ENCODE data around the gene ARHGEF12. TPM values are rescaled to one million over a fixed set of nuclear protein-coding genes. Genes with fewer than 3 reads are reported as not detected.

Gene ARHGEF12
- total RNA-seq, 1 donor from 2014 or later = 59.5 TPM

- no peak overlapping the region for H3K27ac ChIP-seq (ENCODE audit: low read depth, low read length)
- H3K27me3 ChIP-seq (ENCODE audit: control insufficient read depth in 3 of 3, insufficient read depth in 3 of 3, low read length in 3 of 3) = peaks cover 0 to 10% (median 3%) of the 10 kb centered on the region in 3 donors
- H3K4me1 ChIP-seq (ENCODE audit: control insufficient read depth in 3 of 3, insufficient read depth in 3 of 3, low read length in 3 of 3) = peaks cover 0 to 12% (median 2%) of the 10 kb centered on the region in 3 donors
- H3K9ac ChIP-seq (ENCODE audit: low read depth in 1 of 3, low read length in 3 of 3) = no peak overlapping the region
- no peaks in the 10 kb centered on the region for H3K36me3 ChIP-seq (ENCODE audit: control insufficient read depth in 3 of 3, insufficient read depth in 3 of 3, low read length in 3 of 3)
- H3K4me3 ChIP-seq (ENCODE audit: low read length in 3 of 3) = no peak overlapping the region
- H3K9me3 ChIP-seq (ENCODE audit: control insufficient read depth in 3 of 3, low read length in 3 of 3) = no peaks in the 10 kb centered on the region
Measured at GRCh38 chr11:120316880-120317688, 19.1 kb upstream of the ARHGEF12 start.

GRCh38 chr11:120317689-120318480 is 18.3 kb upstream of the ARHGEF12 start:
- H3K27ac ChIP-seq (ENCODE audit: low read depth, low read length) = no peak overlapping the region
- H3K4me1 ChIP-seq (ENCODE audit: control insufficient read depth in 3 of 3, insufficient read depth in 3 of 3, low read length in 3 of 3) = peaks cover 0 to 12% (median 2%) of the 10 kb centered on the region in 3 donors
- H3K4me3 ChIP-seq (ENCODE audit: low read length in 3 of 3) = no peak overlapping the region
- no peaks in the 10 kb centered on the region for H3K9me3 ChIP-seq (ENCODE audit: control insufficient read depth in 3 of 3, low read length in 3 of 3)
- H3K27me3 ChIP-seq (ENCODE audit: control insufficient read depth in 3 of 3, insufficient read depth in 3 of 3, low read length in 3 of 3) = peaks cover 0 to 10% (median 3%) of the 10 kb centered on the region in 3 donors
- H3K36me3 ChIP-seq (ENCODE audit: control insufficient read depth in 3 of 3, insufficient read depth in 3 of 3, low read length in 3 of 3) = no peaks in the 10 kb centered on the region
- H3K9ac ChIP-seq (ENCODE audit: low read depth in 1 of 3, low read length in 3 of 3) = no peak overlapping the region

GRCh38 chr11:120318906-120319305 is 17.3 kb upstream of the ARHGEF12 start:
- Histone ChIP-seq H3K27ac (ENCODE audit: low read depth, low read length) (no peak overlapping the region), H3K36me3 (ENCODE audit: control insufficient read depth in 3 of 3, insufficient read depth in 3 of 3, low read length in 3 of 3) (no peaks in the 10 kb centered on the region), H3K27me3 (ENCODE audit: control insufficient read depth in 3 of 3, insufficient read depth in 3 of 3, low read length in 3 of 3) (peaks cover 3 to 10% (median 3%) of the 10 kb centered on the region in 3 donors), H3K9me3 (ENCODE audit: control insufficient read depth in 3 of 3, low read length in 3 of 3) (no peaks in the 10 kb centered on the region), H3K9ac (ENCODE audit: low read depth in 1 of 3, low read length in 3 of 3) (no peak overlapping the region), H3K4me3 (ENCODE audit: low read length in 3 of 3) (no peak overlapping the region), H3K4me1 (ENCODE audit: control insufficient read depth in 3 of 3, insufficient read depth in 3 of 3, low read length in 3 of 3) (peaks cover 0 to 12% (median 2%) of the 10 kb centered on the region in 3 donors)

GRCh38 chr11:120324932-120325810 is 11.0 kb upstream of the ARHGEF12 start, which contains the start of gene TLCD5:
TSS of gene TLCD5 (plus strand) at chr11:120325299. CDS start at chr11:120327442, 2,143 bp downstream.
- H3K36me3 ChIP-seq (ENCODE audit: control insufficient read depth in 3 of 3, insufficient read depth in 3 of 3, low read length in 3 of 3) = peaks cover 0 to 5% (median 0%) of the 10 kb centered on the region in 3 donors
- peak within 1 kb of the TSS; percentile 61 for H3K27ac ChIP-seq (ENCODE audit: low read depth, low read length)
- H3K4me3 ChIP-seq (ENCODE audit: low read length in 3 of 3) = peak within 1 kb of the TSS; percentile 70 to 76 (median 76)
- peak within 1 kb of the TSS; percentile 45 to 71 (median 51) for H3K9ac ChIP-seq (ENCODE audit: low read depth in 1 of 3, low read length in 3 of 3)
- H3K9me3 ChIP-seq (ENCODE audit: control insufficient read depth in 3 of 3, low read length in 3 of 3) = no peaks in the 10 kb centered on the region
- H3K4me1 ChIP-seq (ENCODE audit: control insufficient read depth in 3 of 3, insufficient read depth in 3 of 3, low read length in 3 of 3) = peaks cover 3 to 9% (median 6%) of the 10 kb centered on the region in 3 donors
- peaks cover 0 to 7% (median 0%) of the 10 kb centered on the region in 3 donors for H3K27me3 ChIP-seq (ENCODE audit: control insufficient read depth in 3 of 3, insufficient read depth in 3 of 3, low read length in 3 of 3)

- peak overlapping the region; percentile 61 for H3K27ac ChIP-seq (ENCODE audit: low read depth, low read length)
Measured at GRCh38 chr11:120326228-120326627, 10.0 kb upstream of the ARHGEF12 start.

GRCh38 chr11:120326845-120327281 is 9.3 kb upstream of the ARHGEF12 start:
- Histone ChIP-seq H3K27ac (ENCODE audit: low read depth, low read length) (no peak overlapping the region), H3K9ac (ENCODE audit: low read depth in 1 of 3, low read length in 3 of 3) (no peak overlapping the region), H3K27me3 (ENCODE audit: control insufficient read depth in 3 of 3, insufficient read depth in 3 of 3, low read length in 3 of 3) (peaks cover 0 to 7% (median 0%) of the 10 kb centered on the region in 3 donors), H3K9me3 (ENCODE audit: control insufficient read depth in 3 of 3, low read length in 3 of 3) (no peaks in the 10 kb centered on the region), H3K4me3 (ENCODE audit: low read length in 3 of 3) (no peak overlapping the region), H3K36me3 (ENCODE audit: control insufficient read depth in 3 of 3, insufficient read depth in 3 of 3, low read length in 3 of 3) (peaks cover 0 to 8% (median 0%) of the 10 kb centered on the region in 3 donors), H3K4me1 (ENCODE audit: control insufficient read depth in 3 of 3, insufficient read depth in 3 of 3, low read length in 3 of 3) (peaks cover 3 to 14% (median 6%) of the 10 kb centered on the region in 3 donors)

More at GRCh38 chr11:120326228-120326627, 10.0 kb upstream of the ARHGEF12 start:
- Histone ChIP-seq H3K4me1 (ENCODE audit: control insufficient read depth in 3 of 3, insufficient read depth in 3 of 3, low read length in 3 of 3) (peaks cover 3 to 9% (median 6%) of the 10 kb centered on the region in 3 donors), H3K36me3 (ENCODE audit: control insufficient read depth in 3 of 3, insufficient read depth in 3 of 3, low read length in 3 of 3) (peaks cover 0 to 8% (median 0%) of the 10 kb centered on the region in 3 donors), H3K9ac (ENCODE audit: low read depth in 1 of 3, low read length in 3 of 3) (no peak overlapping the region), H3K27me3 (ENCODE audit: control insufficient read depth in 3 of 3, insufficient read depth in 3 of 3, low read length in 3 of 3) (peaks cover 0 to 7% (median 0%) of the 10 kb centered on the region in 3 donors), H3K4me3 (ENCODE audit: low read length in 3 of 3) (peak overlapping the region in 1 of 3 donors; percentile 76), H3K9me3 (ENCODE audit: control insufficient read depth in 3 of 3, low read length in 3 of 3) (no peaks in the 10 kb centered on the region)

GRCh38 chr11:120327311-120327710 is 8.9 kb upstream of the ARHGEF12 start:
- no peak overlapping the region for H3K9ac ChIP-seq (ENCODE audit: low read depth in 1 of 3, low read length in 3 of 3)
- H3K36me3 ChIP-seq (ENCODE audit: control insufficient read depth in 3 of 3, insufficient read depth in 3 of 3, low read length in 3 of 3) = peaks cover 0 to 8% (median 0%) of the 10 kb centered on the region in 3 donors
- H3K9me3 ChIP-seq (ENCODE audit: control insufficient read depth in 3 of 3, low read length in 3 of 3) = no peaks in the 10 kb centered on the region
- peaks cover 0 to 7% (median 0%) of the 10 kb centered on the region in 3 donors for H3K27me3 ChIP-seq (ENCODE audit: control insufficient read depth in 3 of 3, insufficient read depth in 3 of 3, low read length in 3 of 3)
- H3K4me1 ChIP-seq (ENCODE audit: control insufficient read depth in 3 of 3, insufficient read depth in 3 of 3, low read length in 3 of 3) = peaks cover 3 to 16% (median 6%) of the 10 kb centered on the region in 3 donors
- H3K27ac ChIP-seq (ENCODE audit: low read depth, low read length) = no peak overlapping the region
- H3K4me3 ChIP-seq (ENCODE audit: low read length in 3 of 3) = no peak overlapping the region

- Histone ChIP-seq H3K9me3 (ENCODE audit: control insufficient read depth in 3 of 3, low read length in 3 of 3) (no peaks in the 10 kb centered on the region), H3K9ac (ENCODE audit: low read depth in 1 of 3, low read length in 3 of 3) (no peak overlapping the region), H3K27ac (ENCODE audit: low read depth, low read length) (no peak overlapping the region), H3K36me3 (ENCODE audit: control insufficient read depth in 3 of 3, insufficient read depth in 3 of 3, low read length in 3 of 3) (peaks cover 0 to 8% (median 0%) of the 10 kb centered on the region in 3 donors), H3K4me1 (ENCODE audit: control insufficient read depth in 3 of 3, insufficient read depth in 3 of 3, low read length in 3 of 3) (peaks cover 6 to 17% (median 9%) of the 10 kb centered on the region in 3 donors), H3K4me3 (ENCODE audit: low read length in 3 of 3) (no peak overlapping the region), H3K27me3 (ENCODE audit: control insufficient read depth in 3 of 3, insufficient read depth in 3 of 3, low read length in 3 of 3) (peaks cover 0 to 4% (median 0%) of the 10 kb centered on the region in 3 donors)
Measured at GRCh38 chr11:120329556-120329955, 6.7 kb upstream of the ARHGEF12 start.

- no peak overlapping the region for H3K27ac ChIP-seq (ENCODE audit: low read depth, low read length)
- H3K27me3 ChIP-seq (ENCODE audit: control insufficient read depth in 3 of 3, insufficient read depth in 3 of 3, low read length in 3 of 3) = peaks cover 0 to 4% (median 0%) of the 10 kb centered on the region in 3 donors
- peaks cover 6 to 17% (median 9%) of the 10 kb centered on the region in 3 donors for H3K4me1 ChIP-seq (ENCODE audit: control insufficient read depth in 3 of 3, insufficient read depth in 3 of 3, low read length in 3 of 3)
- no peak overlapping the region for H3K9ac ChIP-seq (ENCODE audit: low read depth in 1 of 3, low read length in 3 of 3)
- no peak overlapping the region for H3K4me3 ChIP-seq (ENCODE audit: low read length in 3 of 3)
- H3K36me3 ChIP-seq (ENCODE audit: control insufficient read depth in 3 of 3, insufficient read depth in 3 of 3, low read length in 3 of 3) = peaks cover 0 to 8% (median 0%) of the 10 kb centered on the region in 3 donors
- H3K9me3 ChIP-seq (ENCODE audit: control insufficient read depth in 3 of 3, low read length in 3 of 3) = no peaks in the 10 kb centered on the region
Measured at GRCh38 chr11:120330045-120330444, 6.2 kb upstream of the ARHGEF12 start.
